Measurements from ENCODE around the gene TCN2.
"Not testable (repeated sequence)": the region's sequence is repeated elsewhere in the genome, so short reads cannot be mapped to it uniquely, and the experiment has no call there.

Gene TCN2

GRCh38 chr22:30610299-30610698 lies 3.3 kb downstream of the TCN2 start:
- DNase-seq (ENCODE audit: low read depth), result no peak

GRCh38 chr22:30611197-30611596 lies 4.2 kb downstream of the TCN2 start:
- DNase-seq (ENCODE audit: low read depth), result no peak

- no peak for DNase-seq (ENCODE audit: low read depth)
Observed at GRCh38 chr22:30612789-30613188, 5.8 kb downstream of the TCN2 start.

GRCh38 chr22:30614268-30614667 lies 7.3 kb downstream of the TCN2 start:
- DNase-seq (ENCODE audit: low read depth), result no peak

GRCh38 chr22:30614879-30615278 lies 7.9 kb downstream of the TCN2 start:
- no peak for DNase-seq (ENCODE audit: low read depth)

GRCh38 chr22:30615543-30615954 lies 8.6 kb downstream of the TCN2 start:
- DNase-seq (ENCODE audit: low read depth), result no peak

- DNase-seq (ENCODE audit: low read depth), result no peak
Observed at GRCh38 chr22:30617819-30618218, 10.8 kb downstream of the TCN2 start.

- DNase-seq (ENCODE audit: low read depth), result not testable (repeated sequence)
Observed at GRCh38 chr22:30619909-30620308, 12.9 kb downstream of the TCN2 start.

GRCh38 chr22:30626413-30626812 lies 19.4 kb downstream of the TCN2 start:
- no peak for DNase-seq (ENCODE audit: low read depth)

GRCh38 chr22:30627471-30627870 lies 20.5 kb downstream of the TCN2 start:
- no peak for DNase-seq (ENCODE audit: low read depth)

- DNase-seq (ENCODE audit: low read depth), result no peak
Observed at GRCh38 chr22:30628491-30628890, 21.5 kb downstream of the TCN2 start.

GRCh38 chr22:30631469-30631868 lies 24.5 kb downstream of the TCN2 start:
- DNase-seq (ENCODE audit: low read depth), result not testable (repeated sequence)

- peak; percentile 84 for DNase-seq (ENCODE audit: low read depth)
Observed at GRCh38 chr22:30634471-30635233, 27.7 kb downstream of the TCN2 start.

- peak; percentile 92 for DNase-seq (ENCODE audit: low read depth)
Observed at GRCh38 chr22:30635273-30636225, 28.6 kb downstream of the TCN2 start, which contains the start of gene SLC35E4. Gene SLC35E4 (plus strand): TSS chr22:30635781. CDS start chr22:30636451, 670 bp downstream.

GRCh38 chr22:30636226-30637077 lies 29.5 kb downstream of the TCN2 start:
- DNase-seq (ENCODE audit: low read depth), result no peak

GRCh38 chr22:30637701-30638114 lies 30.7 kb downstream of the TCN2 start:
- DNase-seq (ENCODE audit: low read depth), result no peak

- no peak for DNase-seq (ENCODE audit: low read depth)
Observed at GRCh38 chr22:30640361-30640760, 33.4 kb downstream of the TCN2 start.

GRCh38 chr22:30640839-30641430 lies 34.0 kb downstream of the TCN2 start:
- no peak for DNase-seq (ENCODE audit: low read depth)

- DNase-seq (ENCODE audit: low read depth), result no peak
Observed at GRCh38 chr22:30643055-30643875, 36.3 kb downstream of the TCN2 start.

- no peak for DNase-seq (ENCODE audit: low read depth)
Observed at GRCh38 chr22:30646518-30647160, 39.7 kb downstream of the TCN2 start.

Measured in stimulated activated CD8-positive, alpha-beta memory T cell treated with anti-CD3 and anti-CD28 coated beads, Interleukin-4, amount 100 ng/mL, for 24 hours (primary cell).